Endometrial microvascular endothelial cells (primary cell): ENCODE measurements around the gene C17orf100. TPM values are rescaled to one million over a fixed set of nuclear protein-coding genes. Genes with fewer than 3 reads are reported as not detected.
"Not testable (repeated sequence)": the region's sequence is repeated elsewhere in the genome, so short reads cannot be mapped to it uniquely, and the experiment has no call there.

Source experiments
- in situ Hi-C: cut with HindIII; loops from 2 replicates; pipeline ENCODE4 v1.10.0; 2017; ENCODE audit warnings: low sequenced_read_pairs, low pct_unique_long_range_greater_than_20kb; ENCODE audit errors: inconsistent ontology term
- total RNA-seq: library from RNA; depleted of rRNA; stranded (reverse); fragments of >200 nt; gene quantifications from one replicate; pipeline ENCODE4 v1.2.3, GENCODE V29; 2015; ENCODE audit errors: inconsistent ontology term

Gene C17orf100
- total RNA-seq, 1 donor from 2014 or later: not detected

DNA sequence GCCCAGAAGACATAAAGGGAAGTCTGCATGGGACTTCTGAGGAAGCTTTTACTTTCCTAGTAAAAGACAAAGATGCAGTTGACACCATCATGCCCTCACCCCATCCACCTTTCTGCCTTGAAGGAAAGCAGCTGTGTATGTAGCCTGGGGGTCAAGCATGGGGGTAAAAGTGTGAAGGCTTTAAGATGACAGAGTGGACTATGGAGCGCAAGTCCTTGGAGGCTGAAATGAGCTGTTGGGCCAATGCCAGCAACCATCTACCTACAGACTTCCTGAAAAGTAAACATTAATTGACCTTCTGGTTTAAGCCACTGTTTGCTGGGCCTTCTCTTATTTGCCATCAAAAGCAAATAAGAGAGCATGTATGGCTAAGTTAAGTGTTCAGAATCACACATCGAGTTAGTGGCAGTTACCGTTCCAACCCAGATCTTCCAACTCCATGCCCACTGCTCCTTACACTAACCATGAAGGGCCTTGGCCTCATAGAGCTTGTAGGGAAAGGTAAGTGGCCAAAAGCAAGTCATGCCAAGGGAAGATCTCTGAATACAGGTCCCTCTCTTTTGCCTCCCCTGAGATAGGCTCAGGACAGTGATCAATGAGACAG is 31.6 kb downstream of the C17orf100 start:
- in situ Hi-C loops: no loop called here

DNA sequence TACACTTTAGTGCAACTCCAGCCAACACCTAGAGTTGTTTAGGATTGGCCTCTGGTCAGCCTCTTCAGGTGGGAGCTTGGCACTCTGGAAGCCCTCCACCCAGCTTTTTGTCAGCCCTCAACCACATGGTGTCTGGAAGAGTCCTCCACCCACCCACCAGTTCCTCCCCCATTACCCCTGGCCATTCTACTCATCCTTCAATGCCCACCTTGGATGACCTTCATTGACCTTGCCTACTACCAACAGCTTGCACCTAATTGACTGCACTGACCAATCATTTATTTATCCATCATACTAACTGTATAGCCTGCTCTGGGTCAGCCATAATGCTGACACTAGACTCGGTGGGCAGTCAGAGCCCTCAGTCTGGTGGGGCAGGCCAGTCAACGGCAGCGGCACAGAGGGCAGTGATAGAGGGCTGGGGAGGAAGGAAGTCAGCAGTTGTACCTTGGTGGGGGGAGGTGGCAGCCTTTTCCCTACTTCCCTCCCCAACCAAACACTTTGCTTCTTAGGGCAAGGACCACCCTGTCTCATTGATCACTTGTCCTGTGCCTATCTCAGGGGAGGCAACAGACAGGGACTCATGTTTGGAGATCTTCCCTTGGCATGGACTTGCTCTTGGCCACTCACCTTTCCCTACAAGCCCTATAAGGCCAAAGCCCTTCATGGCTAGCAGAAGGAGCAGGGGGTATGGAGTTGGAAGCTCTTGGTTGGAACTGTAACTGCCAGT is 32.3 kb downstream of the C17orf100 start:
- in situ Hi-C loops: no loop called here

DNA sequence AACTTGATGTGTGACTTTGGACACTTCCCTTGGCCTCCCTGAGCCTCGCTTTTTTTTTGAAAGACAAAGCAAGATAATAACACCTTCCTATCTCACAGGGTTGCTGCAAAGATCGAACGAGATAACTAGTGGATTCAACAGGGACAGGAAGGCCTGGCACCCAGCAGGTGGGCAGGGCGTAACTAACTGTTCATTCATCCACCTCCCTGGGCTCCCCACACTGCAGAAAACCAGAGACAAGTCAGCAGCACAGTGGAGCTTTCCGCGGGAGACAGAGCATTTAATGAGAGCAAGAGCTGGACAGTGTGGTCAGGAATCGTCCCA is 32.9 kb downstream of the C17orf100 start:
- in situ Hi-C loops: no loop called here

DNA sequence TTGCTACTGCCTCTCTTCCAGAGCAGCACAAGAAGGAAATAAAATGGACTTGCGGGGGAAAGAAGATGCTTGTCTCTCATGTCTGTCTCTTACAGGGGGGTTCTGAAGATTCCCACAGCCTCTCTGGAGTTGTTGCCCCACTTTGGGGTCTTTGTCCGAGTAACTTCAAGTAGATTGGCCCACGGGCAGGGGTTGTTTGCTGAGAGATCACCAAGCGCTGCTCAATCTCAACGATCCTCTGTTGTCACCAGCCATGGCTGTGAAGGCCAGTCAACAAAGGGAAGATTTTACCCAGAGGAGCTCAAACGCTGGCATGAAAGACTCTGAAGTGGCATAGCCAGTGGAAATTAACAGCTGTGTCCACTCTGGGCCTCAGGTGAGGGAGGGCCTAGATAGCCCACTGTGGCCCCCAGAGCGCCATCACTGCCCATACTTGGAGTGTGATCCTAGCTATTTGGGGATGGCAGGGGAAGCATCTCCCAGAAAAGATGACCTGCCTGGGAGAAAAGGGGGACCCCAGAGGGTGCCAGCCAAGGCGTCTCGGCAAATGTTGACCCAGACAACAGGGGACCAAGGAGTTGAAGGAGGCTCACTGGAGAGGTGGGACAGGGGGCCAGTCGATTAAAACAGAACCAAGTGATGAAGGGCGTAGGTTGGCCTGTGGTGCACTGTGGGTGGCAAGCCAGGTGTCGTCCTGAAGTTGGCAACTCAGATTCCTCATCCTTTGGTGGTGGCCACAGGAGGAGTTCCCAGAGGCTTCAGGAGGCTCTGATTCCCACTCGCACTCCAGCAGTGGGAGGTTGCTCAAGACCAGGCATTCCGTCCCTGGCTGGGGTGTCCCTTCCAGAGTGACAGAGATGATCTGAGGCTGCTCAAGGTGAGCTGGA is 33.6 kb downstream of the C17orf100 start:
- in situ Hi-C loops: no loop called here

DNA sequence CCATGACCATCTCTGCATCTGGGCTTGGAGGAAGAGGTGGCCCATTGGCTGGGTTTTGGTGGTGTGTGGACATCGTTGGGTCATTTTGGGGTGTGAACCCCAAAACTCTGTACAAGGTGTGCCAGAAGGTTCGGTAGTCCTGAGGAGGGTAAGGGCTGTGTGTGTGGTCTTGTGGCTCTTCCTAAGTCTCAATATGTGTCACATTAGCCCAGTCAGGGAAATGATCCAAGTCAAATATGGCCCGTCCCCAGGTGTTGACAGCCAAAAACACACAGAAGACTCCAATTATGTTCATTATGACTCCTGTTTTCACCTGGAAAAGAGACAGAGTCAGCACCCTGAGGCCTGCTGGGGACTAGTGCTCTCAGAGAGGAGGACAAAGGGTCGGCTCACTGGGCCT is 34.5 kb downstream of the C17orf100 start:
- in situ Hi-C loops: no loop called here

DNA sequence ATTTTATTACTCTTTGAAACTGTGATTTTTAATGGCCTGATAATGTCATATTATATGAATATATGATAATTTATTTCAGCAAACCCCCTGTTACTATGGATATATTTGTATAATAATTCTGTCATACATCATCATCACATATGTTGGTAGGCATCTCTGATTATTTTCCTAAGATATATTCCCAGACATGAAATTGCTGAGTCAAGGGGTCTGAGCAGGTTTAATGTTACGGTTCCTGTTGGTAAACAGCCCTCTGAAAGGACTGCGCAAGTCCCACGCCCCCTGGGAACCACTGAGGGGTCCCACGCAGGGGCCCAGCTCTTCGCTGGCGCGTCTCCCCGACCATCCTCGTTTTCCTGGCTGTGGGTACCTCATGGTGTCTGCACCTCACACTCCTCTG is 37.4 kb downstream of the C17orf100 start:
- in situ Hi-C loops: no loop called here

DNA sequence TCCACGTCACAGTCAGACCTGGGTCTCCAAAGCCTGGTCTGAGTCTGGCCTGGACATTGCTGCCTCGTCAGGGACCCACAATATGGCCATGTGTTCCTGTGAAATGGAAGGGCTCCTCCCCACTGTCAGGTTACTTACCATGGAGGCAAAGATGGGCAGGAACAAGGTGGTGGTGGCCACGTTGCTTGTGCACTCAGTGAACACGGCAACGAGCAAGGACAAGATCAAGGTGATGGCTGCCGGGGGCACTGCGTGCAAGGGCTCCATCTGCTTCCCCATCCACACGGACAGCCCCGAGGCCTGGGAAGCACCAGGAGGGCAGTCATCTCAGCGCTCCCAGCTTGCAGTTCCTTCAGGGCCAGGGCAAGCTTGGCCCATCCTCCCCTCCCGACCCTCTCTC is 39.1 kb downstream of the C17orf100 start:
- in situ Hi-C loops: no loop called here

DNA sequence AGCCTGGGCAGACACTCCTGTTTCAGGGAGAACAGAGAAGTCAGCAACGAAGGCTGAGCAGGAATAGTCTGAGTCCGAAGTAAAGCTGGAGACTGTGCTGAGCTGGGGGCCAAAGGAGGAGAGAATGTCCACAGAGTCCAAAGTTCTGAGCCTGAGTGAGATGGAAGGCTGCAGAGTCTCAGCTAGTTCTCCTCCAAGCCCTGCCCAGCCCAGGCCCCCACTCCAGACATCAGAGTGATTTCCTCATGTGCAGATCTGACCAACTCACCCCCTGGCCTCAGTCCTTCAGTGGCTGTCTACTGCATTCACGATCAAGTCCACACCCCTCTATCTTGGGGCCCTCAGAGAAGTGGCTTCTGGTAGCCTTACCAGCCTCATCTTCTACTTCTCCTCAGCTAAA is 40.0 kb downstream of the C17orf100 start:
- in situ Hi-C loops: no loop called here

DNA sequence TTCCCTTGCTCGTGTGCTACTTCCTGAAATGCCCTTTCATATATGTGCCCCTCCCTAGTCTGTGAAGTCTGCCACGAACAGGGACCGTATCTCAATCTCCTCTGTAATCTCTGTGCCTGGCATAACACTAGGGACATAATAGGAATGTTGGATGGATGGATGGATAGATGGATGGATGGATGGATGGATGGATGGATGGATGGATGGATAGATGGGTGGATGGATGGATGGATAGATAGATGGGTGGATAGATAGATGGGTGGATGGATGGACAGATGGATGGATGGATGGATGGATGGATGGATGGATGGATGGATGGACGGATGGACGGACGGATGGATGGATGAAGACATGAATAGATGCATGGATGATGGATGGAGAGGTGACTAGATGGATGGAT is 40.4 kb downstream of the C17orf100 start:
- in situ Hi-C loops: not testable (repeated sequence)

DNA sequence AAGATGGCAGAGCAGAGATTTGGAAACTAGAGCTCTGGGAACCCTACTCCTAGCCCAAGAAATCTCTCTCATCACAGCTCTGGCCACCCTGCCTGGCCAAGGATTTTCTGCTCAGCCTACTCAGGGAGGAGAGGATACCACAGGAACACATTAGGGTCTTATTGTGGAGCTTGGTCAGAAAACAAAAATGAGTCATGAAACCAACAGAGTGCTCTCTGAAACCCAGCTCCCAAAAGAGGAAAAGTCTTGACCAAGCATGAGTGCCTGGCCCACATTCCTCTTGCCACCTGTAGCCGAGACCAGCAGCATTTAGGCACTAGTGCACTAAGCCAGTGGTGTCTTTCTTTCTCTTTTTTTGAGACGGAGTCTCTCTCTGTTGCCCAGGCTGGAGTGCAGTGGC is 43.5 kb downstream of the C17orf100 start:
- in situ Hi-C loops: no loop called here

DNA sequence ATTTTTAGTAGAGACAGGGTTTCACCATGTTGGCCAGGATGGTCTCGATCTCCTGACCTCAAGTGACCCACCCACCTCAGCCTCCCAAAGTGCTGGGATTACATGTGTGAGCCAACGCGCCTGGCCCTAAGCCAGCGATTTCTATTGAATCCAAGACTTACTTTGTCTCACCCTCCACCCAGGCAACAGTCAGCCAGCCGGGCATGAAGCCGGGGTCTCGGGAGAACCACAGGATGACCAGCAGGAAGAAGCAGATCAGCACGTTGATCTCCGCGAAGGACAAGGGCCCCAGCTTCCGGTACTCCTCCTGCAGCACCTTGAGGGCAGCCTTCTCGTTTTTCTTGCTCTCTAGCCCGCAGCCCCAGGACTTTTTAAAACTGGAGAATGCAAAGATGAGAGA is 44.0 kb downstream of the C17orf100 start:
- in situ Hi-C loops: no loop called here

DNA sequence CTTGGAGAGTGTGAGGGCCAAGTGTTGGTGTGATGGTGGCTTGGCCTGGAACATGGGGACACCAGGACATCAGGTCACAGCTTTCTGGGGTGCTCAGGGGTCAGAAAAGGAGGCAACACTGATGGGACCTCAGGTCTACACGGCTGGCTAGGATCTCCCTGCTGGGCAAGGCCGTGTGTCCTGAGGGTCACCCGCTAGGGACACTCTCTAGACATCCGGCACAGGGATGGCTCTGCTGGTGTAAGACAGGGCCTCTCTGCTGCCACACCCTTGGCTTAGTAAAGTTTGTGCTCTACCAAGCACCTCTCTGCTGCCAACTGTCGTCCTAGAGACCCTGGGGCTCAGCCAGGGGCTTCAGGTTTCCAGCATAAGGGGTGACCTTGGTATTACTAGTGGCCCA is 45.3 kb downstream of the C17orf100 start:
- in situ Hi-C loops: no loop called here

DNA sequence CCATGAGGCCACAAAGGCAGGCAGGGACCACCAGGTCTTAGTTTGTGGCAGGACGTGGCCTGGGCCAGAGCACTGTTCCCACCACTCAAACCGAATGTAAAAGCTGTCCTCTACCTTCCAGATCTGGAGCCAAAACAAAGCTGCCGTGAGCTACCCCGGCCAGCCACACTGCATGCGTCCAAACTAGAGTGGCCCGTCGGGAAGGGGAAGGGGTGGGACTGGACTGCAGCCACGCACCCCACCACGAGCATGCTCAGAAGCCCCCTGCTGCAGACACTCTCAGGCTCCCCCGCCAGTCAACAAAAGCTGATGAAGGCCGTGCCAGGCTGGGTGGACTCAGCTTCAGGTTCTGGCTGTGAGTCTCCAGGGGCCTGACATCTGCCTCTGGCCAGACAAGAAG is 46.4 kb downstream of the C17orf100 start:
- in situ Hi-C loops: no loop called here

DNA sequence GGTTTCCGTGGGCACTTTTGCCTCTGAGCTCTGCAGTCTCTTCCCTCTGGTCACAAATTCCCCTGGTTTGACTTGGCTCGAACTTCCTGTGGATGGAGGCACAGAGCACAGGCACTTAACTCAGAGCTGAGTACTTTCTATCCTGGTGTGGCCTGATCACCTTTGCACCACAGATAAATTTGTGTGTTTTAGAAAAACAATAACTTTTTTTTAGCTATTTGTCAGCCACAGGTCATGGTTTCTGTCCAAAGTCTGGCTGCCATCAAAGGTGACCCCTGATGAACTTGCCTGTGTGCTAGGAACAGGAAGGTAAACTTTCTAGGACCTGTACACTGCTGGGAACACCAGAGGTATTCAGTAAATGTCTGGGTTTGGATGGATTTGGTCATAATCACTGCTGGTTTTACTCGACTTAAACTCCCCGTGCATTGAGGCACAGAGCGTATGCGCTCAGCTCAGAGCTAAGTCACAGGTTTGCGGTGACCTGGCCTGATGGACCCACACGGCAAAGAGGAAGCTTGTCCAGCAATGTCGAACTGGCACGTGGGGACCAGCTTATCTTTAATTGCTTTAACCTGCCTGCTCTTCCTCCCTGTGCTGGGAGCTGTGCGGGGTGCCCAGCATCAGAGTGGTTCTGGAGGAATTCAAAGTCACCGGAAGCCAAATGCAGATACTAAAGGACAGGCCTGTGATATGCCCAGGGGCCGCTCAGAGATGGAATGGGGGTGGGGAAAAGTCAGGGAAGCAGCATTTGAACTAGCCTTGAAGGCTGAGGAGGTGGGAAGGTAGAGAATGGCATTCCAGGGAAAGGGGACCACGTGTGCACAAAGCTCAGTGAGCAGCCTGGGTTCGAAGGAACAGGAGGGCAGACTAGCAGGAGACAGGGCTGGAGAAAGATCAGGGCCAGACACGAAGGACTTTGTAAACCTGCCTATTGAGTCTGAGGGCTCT is 48.7 kb downstream of the C17orf100 start:
- in situ Hi-C loops: no loop called here

DNA sequence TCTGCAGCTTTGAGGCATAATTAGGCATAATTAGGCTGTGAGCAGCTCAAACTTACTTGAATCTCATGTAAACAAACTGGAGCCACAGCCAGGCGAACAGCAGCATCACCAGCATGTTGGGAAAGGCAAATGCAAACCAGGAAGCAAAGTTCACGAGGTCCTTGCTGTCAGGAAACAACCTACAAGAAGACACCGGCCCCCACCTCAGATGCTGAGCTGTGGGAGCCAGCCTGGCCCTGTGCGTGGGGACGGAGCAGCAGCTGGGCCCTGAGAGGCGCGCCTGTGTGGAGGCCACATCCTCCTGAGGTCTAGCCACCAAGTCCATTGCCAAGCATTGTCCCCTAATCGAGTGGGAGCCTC is 49.4 kb downstream of the C17orf100 start:
- in situ Hi-C loops: no loop called here

DNA sequence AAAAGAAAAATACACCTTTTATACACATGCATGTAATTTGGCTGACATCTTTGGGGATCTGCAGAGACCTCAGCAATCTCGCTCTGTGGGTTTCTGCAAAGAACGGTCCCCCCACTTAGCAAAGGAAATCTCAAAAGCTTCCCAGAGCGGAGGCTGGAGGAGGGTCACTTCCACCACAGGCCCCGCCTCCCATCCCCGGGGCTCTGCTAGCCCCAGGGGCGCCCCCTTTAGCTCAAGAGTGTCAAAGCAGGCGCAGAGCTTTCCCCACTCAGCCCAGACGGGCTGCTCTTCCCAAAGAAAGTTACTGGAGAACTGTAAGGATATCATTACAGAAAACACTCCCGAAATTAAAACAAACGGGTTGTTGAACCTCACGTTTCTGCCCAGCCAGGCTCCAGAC is 50.2 kb downstream of the C17orf100 start:
- in situ Hi-C loops: no loop called here

DNA sequence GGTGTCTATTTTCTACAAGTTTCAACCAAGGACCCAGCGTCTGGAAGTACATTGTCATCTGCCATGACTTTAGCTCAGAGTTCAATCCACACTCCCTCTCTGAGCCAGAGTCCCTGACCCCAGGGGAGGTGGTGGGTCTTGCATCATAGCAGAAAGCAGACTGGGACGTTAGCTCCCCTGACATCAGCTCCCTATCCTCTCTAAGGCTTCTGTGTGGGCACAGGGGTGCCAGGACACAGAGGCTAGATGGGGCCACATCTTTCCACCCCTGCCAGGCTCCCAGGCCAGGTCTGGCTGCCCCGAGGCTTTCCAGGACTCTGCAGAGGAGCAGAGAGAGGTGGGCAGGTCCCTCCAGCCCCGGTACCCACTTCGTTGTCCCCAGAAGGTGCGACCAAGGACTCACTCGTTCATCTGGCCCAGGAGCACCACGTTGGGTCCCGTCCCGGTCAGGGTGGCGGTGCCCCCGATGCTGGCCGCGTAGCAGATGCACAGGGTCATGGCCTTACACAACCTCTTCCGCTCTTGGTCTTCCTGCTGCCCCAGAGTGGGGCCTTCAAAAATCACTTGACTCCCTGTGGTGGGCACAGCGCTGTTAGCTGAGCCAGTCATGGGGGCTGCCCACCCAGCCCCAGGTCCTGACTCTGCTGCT is 51.1 kb downstream of the C17orf100 start:
- in situ Hi-C loops: no loop called here
